ENCODE measurements around the gene ZFAND6.

GRCh38 chr15:80159301-80159700, 99.8 kb downstream of the ZFAND6 start:
- TF ChIP-seq CTCF (IDR thresholded peaks at IDR 0.05 in 2 of 3, conservative IDR thresholded peaks at IDR 0.05 in 1 of 3; ENCODE audit: control insufficient read depth in 2 of 3, extremely low read depth in 1 of 3, insufficient read depth in 1 of 3, low read depth in 3 of 3, low read length in 3 of 3) (no peak), SIN3A (IDR thresholded peaks at IDR 0.05; ENCODE audit: low read depth, low read length) (no peak), RCOR1 (conservative IDR thresholded peaks at IDR 0.05; ENCODE audit: low read depth, low read length) (no peak), FOXM1 (IDR thresholded peaks at IDR 0.05; ENCODE audit: low read depth, low read length) (no peak)

All from GM12878 (cell line).